GM23248 (cell line): Measurements from ENCODE around the gene SLC34A3.

Source experiments
- EZH2 ChIP-seq: fragments of 200-600 bp; sonication (generic); IDR thresholded peaks from 2 replicates; pipeline ENCODE4 v1.6.1; 2018; ENCODE audit warnings: antibody characterized with exemption, mild to moderate bottlenecking; ENCODE audit not compliant: insufficient read depth, poor library complexity, severe bottlenecking
- EZH2phosphoT487 ChIP-seq: fragments of 200-600 bp; sonication (generic); IDR thresholded peaks from 2 replicates; pipeline ENCODE4 v1.6.1; 2018; ENCODE audit warnings: antibody characterized with exemption, moderate library complexity, mild to moderate bottlenecking, low read depth; ENCODE audit not compliant: insufficient read depth

DNA sequence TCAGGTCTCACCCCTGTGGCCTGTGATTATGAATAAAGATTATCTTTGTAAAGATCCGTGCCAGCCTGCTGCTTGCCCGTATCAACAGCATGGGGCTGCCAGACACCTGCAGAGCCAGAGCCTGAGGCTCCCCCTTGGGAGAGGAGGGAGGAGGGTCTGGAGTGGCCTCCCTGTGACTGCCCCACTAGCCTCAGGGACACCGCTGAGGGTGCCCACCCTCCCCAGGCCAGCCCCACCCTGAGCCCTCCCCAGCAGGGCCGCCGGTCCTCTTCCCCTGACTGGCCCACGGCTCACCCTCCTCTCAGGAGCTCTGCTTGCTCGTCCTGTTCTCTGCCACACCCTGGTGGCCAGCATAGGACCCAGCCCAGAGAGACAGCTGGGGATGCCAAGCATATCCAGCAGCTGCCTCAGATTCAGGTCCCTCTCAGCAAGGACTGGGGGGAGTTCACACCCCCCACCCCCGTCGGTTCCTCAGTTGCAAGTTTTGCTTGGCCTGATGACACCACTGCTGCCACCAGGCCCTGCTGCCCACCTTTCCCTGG is 40.3 kb upstream of the SLC34A3 start:
- no peak for TF ChIP-seq EZH2phosphoT487
- TF ChIP-seq EZH2: no peak
